ELF-1 (cell line): Measurements from ENCODE around the gene ANKRD40CL.

Experiments
- DNase-seq: peaks from one replicate; pipeline ENCODE4 v3.0.0-alpha.2; 2016; ENCODE audit warnings: low read depth, low spot score

ANKRD40CL gene

GRCh38 chr17:50790618-50791017, 23.3 kb upstream of the ANKRD40CL start:
- no peak for DNase-seq

DNA sequence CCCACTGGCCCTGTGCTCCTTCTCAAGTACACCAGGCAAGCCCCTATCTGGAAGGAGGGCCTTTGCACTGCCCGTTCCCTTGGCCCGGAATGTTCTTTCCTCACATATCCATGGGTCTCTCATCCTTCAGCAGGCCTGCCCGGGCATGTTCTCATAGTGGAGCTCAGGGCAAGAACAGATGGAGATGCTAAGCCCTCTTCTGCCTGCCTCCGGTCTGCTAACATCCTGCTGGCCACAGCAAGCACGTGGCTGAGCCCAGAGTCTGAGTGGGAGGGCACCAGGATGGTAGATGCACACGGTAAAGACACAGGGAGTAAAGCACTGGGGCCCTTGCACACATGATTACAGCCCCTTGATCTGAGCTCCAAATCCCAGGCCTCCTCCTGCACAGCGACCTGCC, 19.8 kb upstream of the ANKRD40CL start:
- no peak for DNase-seq

- DNase-seq: no peak
These were observed 18.7 kb upstream of the ANKRD40CL start for GRCh38 chr17:50785946-50786570.

- no peak for DNase-seq
These were observed 17.8 kb upstream of the ANKRD40CL start for GRCh38 chr17:50785126-50785525.

- DNase-seq: no peak
These were observed 16.6 kb upstream of the ANKRD40CL start for GRCh38 chr17:50783905-50784304.

DNA sequence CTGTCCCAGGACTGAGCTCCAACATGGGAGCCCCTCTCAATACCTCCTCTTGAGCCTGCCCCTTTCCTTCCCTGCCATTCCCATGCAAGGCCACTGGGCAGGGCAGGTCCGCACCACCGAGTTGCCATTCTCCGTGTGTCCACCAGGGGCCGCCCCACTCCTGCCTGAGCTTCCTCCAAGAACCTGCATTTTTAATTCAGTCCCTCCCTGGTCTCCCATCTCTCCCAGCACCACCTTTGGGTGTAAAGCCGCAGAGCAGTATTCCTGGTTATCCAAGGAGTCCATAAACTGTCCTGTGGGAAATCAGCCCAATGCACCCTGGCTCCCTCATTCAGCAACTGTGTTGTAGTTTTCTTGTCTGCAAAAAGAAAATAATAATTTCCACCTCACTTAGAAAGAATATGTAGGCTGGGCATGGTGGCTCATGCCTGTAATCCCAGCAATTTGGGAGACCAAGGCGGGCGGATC, 15.9 kb upstream of the ANKRD40CL start:
- peak; percentile 98 for DNase-seq

- no peak for DNase-seq
These were observed 13.8 kb upstream of the ANKRD40CL start for GRCh38 chr17:50781167-50781566.

DNA sequence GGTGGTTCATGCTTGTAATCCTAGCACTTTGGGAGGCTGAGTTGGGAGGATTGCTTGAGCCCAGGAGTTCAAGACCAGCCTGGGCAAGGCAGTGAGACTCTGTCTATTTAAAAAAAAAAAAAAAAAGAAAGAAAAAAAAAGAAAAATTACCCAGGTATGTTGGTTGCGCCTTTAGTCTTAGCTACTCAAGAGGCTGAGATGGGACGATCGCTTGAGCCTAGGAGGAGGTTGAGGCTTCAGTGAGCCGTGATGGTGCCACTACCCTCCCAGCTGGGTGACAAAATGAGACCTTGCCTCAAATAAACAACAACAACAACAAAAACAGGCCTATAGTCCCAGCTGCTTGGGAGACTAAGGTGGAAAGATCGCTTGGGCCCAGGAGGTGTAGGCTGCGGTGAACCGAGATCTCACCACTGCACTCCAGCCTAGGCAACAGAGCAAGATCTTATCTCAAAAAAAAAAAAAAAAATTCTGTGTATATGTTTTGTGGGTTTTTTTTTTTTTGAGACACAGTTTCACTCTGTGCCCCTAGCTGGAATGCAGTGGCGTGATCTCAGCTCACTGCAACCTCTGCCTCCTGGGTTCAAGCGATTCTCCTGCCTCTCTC, 12.5 kb upstream of the ANKRD40CL start:
- no peak for DNase-seq

GRCh38 chr17:50778988-50779387, 11.7 kb upstream of the ANKRD40CL start:
- DNase-seq: no peak

DNA sequence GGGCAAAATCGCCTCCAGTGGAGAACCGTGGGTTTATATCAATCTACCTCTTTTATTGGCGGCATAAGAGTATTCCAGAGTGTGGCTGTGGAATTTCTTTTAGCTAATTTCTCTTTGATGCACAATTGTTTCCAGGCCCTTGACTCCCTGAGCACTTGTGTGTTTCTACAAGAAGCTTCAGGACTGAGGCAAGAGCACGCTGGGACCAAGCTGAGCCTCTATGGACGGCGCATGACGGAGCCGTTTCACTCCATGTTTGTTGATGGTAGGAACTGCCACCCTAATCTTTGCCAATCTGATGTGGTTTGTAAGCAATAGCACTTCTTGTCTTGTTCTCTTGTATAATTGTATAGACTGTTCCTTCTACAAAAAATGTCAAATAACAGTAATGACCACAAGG, 11.2 kb upstream of the ANKRD40CL start:
- no peak for DNase-seq

DNA sequence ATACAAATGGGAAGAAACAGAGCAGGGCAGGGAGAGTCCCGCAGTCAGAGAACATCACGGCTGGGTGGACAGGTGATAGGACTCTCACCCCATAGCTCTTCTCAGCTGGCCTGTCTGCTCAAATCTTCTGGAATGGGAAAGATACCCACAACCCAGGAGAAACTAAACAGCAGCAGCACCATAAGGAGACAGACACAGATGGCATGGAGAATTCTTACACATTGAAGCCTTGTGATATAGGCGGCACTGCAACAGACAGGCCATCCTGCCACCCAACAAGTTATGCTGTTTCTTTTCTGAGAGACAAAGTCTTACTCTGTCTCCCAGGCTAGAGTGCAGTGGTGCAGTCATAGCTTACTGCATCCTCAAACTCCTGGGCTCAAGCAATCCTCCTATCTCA, 8.6 kb upstream of the ANKRD40CL start:
- no peak for DNase-seq

- peak; percentile 49 for DNase-seq
These were observed 7.0 kb upstream of the ANKRD40CL start for GRCh38 chr17:50774225-50774803.

- no peak for DNase-seq
These were observed 4.9 kb upstream of the ANKRD40CL start for GRCh38 chr17:50771991-50772785.

DNA sequence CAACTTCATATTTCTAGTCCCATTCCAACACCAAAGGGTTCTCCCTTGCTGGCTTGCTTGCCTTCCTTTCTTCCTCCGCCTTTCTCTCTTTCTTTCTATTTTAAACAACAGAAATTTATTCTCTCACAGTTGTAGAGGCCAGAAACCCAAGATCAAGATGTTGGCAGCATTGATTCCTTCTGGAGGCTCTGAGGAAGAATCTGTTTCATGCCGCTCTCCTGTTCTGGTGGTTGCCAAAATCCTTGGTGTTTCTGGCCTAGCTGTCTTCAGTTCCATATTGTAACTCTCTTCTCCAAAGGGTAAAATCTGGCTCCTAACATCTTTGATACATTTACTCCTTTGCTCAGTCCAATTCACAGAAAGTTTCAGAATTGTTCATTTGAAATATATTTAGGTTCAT, 3.0 kb upstream of the ANKRD40CL start:
- no peak for DNase-seq

DNA sequence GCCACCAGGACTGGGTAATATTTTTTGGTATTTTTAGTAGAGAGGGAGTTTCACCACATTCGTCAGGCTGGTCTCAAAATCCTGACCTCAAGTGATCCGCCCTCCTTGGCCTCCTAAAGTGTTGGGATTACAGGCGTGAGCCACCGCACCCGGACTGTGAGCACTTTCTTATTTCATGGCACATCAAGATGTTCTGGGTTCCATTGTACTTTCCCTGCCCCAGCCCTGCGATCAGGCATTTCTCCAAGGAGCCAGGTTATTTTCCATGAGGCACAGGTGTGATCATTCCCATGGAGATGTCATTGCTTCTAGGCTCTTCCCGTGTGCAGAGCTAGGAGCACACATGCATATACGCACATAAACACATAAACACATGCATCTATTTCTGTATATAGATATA, 2.6 kb upstream of the ANKRD40CL start:
- DNase-seq: no peak

GRCh38 chr17:50768346-50768761, 1.0 kb upstream of the ANKRD40CL start:
- no peak for DNase-seq

DNA sequence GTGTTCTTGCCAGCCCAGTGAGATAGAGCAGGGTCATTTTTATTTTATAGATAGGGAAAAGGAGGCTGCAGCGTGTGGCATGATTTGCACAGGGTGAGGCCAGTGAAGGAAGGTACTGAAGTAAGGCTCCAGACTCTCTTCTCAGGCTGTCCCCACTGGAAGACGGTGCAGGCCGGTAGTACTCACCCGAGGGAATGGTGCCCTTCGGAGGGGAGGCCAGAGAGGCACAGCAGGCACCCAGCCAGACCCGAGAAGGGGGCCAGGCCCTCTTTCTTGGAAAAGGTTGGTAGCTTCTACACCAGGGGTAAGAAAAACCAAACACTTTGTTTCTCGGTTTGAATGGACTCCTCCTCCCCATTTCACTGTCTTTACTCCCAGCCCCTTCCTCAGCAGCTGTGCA, 288 bp downstream of the ANKRD40CL start:
- no peak for DNase-seq

DNA sequence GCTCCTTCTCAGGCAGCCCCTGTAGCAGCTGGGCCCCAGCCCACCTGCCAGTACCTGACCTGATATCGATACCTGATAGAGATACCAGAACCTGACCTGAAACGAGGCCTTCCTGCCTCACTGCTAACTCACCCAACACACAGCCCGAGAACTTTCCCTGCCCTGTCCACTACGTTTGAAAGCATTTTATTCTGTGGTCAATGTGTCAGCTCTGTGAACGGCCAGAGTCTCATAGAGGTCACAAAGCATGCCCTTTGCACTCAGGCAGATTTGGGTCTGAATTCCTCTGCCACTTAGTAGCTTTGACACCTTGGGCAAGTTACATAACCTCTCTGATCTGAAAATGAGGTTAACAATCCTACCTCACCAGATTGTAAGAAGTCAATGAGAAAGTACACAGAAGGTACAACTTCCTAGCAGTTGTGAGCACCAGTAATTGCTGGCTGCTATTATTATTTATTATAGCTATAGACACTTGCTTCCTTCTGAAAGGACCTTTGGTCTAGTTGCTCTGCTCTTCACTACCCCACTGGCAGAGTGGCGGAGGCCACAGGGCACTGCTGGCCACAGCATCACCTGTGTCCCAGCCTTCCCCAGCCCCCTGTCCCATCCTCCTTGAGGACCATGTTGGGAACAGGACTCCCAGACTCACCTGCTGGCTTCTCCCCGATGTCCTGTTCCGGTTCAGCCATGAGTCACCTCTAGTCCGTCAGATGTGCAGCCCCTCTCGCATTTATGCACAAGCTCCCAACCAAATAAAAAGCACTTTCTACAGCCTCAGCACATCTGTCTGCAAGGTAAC, 895 bp downstream of the ANKRD40CL start:
- no peak for DNase-seq

DNA sequence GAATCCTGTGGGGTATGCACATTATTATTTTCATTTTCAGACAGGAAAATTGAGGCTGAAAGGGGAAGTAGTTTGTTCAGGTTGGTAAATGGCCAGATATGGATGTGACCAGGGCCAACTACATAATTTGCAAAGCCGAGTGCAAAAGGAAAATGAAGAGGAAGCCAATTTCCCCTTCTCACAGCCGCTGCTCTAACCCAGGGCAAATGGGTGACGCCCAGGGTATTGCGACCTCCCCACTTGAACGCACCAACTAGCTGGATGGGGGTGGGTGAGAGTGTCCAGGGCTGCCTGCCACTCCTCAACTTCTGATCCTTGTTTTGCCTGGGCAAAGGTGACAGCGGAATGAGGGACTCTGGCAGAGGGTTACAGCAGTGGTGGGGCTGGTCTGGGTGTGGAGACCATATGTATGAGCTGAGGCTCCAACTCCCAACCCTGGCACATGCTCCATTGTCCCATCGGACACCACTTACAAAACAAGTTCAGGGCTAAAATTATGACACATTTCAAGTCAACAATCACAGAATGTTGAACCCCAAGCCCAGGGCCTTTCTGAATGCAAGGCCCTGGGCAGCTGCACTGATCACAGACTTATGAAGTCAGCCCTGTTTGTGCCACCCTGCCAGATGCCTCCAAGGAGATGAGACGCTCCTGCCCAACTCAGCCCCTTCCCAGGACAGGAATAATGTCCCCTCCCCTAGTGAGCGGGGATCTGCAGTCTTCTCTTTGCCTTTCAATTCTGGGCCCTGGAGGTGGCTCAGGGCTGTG, 1.7 kb downstream of the ANKRD40CL start:
- no peak for DNase-seq

DNA sequence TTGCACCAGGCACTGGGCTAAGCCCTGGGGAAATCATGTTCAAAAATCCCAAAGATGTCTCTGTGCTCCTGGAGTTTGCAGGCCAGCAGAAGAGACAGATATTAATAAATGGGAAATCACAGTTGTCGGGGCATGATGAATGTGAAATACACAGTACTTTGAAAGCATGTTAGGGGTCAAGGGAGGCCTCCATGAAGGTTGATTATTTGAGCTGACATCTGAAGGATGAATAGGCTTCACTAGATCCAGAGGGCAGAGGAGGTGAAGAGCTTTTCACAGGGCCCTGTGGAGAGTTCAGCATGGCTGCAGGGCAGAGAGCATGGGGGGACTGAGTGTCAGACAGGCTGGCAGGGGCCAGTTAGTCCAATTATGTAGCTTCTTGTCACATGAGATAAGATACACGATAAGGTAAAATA, 2.6 kb downstream of the ANKRD40CL start:
- DNase-seq: peak; percentile 19
